H9 (cell line): ENCODE data around the gene LDB3. TPM values are rescaled to one million over a fixed set of nuclear protein-coding genes. Genes with fewer than 3 reads are reported as not detected.

Source experiments
- DNase-seq: peaks from one replicate; pipeline ENCODE4 v3.0.0-alpha.2; 2017
- H2AFZ ChIP-seq: one replicate; pipeline ENCODE4 v1.6.1; 2013; ENCODE audit warnings: mild to moderate bottlenecking, low read length, control low read depth, moderate library complexity
- H2AK5ac ChIP-seq: 2 replicates; pipeline ENCODE4 v1.6.1; 2013; ENCODE audit warnings: low read length, control low read depth, mixed read lengths; ENCODE audit not compliant: insufficient read length
- H2BK120ac ChIP-seq: one replicate; pipeline ENCODE4 v1.6.1; 2013; ENCODE audit warnings: low read depth, mild to moderate bottlenecking, low read length, control low read depth, inconsistent platforms; ENCODE audit not compliant: poor library complexity, severe bottlenecking
- H2BK12ac ChIP-seq: 2 replicates; pipeline ENCODE4 v1.6.1; 2013; ENCODE audit warnings: low read length, control low read depth, mixed read lengths, low read depth; ENCODE audit not compliant: insufficient read length
- H2BK15ac ChIP-seq: 2 replicates; pipeline ENCODE4 v1.6.1; 2013; ENCODE audit warnings: low read depth, low read length, control low read depth
- H2BK20ac ChIP-seq: one replicate; pipeline ENCODE4 v1.6.1; 2013; ENCODE audit warnings: low read depth, mild to moderate bottlenecking, low read length, control low read depth, inconsistent platforms; ENCODE audit not compliant: poor library complexity, severe bottlenecking
- H2BK5ac ChIP-seq: 2 replicates; pipeline ENCODE4 v1.6.1; 2013; ENCODE audit warnings: low read length, control low read depth, mixed read lengths; ENCODE audit not compliant: insufficient read length
- H3K14ac ChIP-seq: 2 replicates; pipeline ENCODE4 v1.6.1; 2013; ENCODE audit warnings: low read length, control low read depth; ENCODE audit not compliant: insufficient read depth
- H3K18ac ChIP-seq: 2 replicates; pipeline ENCODE4 v1.6.1; 2013; ENCODE audit warnings: low read depth, mild to moderate bottlenecking, mixed read lengths, low read length, control low read depth; ENCODE audit not compliant: insufficient read length
- H3K23ac ChIP-seq: 2 replicates; pipeline ENCODE4 v1.6.1; 2013; ENCODE audit warnings: low read length, control low read depth, mixed read lengths, low read depth; ENCODE audit not compliant: insufficient read length
- H3K23me2 ChIP-seq: 2 replicates; pipeline ENCODE4 v1.6.1; 2013; ENCODE audit warnings: low read depth, mild to moderate bottlenecking, mixed read lengths, low read length, control low read depth; ENCODE audit not compliant: insufficient read length, poor library complexity, severe bottlenecking
- H3K27ac ChIP-seq: 2 replicates; pipeline ENCODE4 v1.5.1; 2013; ENCODE audit warnings: low read length, control low read depth, mixed read lengths, low read depth; ENCODE audit not compliant: insufficient read length
- H3K27me3 ChIP-seq: 2 replicates; pipeline ENCODE4 v1.6.1; 2013; ENCODE audit warnings: low read length, control low read depth, inconsistent platforms; ENCODE audit not compliant: insufficient read depth
- H3K4ac ChIP-seq: 2 replicates; pipeline ENCODE4 v1.6.1; 2013; ENCODE audit warnings: low read depth, mild to moderate bottlenecking, control low read depth, inconsistent platforms, low read length, moderate library complexity
- H3K4me1 ChIP-seq: 2 replicates; pipeline ENCODE4 v1.6.1; 2013; ENCODE audit warnings: low read length, control low read depth, inconsistent platforms; ENCODE audit not compliant: insufficient read depth
- H3K4me2 ChIP-seq: 2 replicates; pipeline ENCODE4 v1.6.1; 2013; ENCODE audit warnings: low read length, control low read depth, mixed read lengths; ENCODE audit not compliant: insufficient read length, insufficient read depth
- H3K56ac ChIP-seq: 2 replicates; pipeline ENCODE4 v1.6.1; 2013; ENCODE audit warnings: low read depth, mild to moderate bottlenecking, mixed read lengths, low read length, control low read depth; ENCODE audit not compliant: insufficient read length
- H3K79me1 ChIP-seq: 2 replicates; pipeline ENCODE4 v1.6.1; 2013; ENCODE audit warnings: low read depth, mild to moderate bottlenecking, moderate library complexity, low read length, control low read depth, inconsistent platforms; ENCODE audit not compliant: insufficient read depth, poor library complexity, severe bottlenecking
- H3K79me2 ChIP-seq: 2 replicates; pipeline ENCODE4 v1.6.1; 2013; ENCODE audit warnings: low read length, control low read depth, inconsistent platforms; ENCODE audit not compliant: insufficient read depth
- H3K9ac ChIP-seq: 2 replicates; pipeline ENCODE4 v1.6.1; 2013; ENCODE audit warnings: low read length, control low read depth, mixed read lengths; ENCODE audit not compliant: insufficient read length; ENCODE audit errors: extremely low read depth
- H3K9me3 ChIP-seq: one replicate; pipeline ENCODE4 v1.6.1; 2013; ENCODE audit warnings: low read depth, low read length, inconsistent platforms; ENCODE audit not compliant: control insufficient read depth
- H3T11ph ChIP-seq: one replicate; pipeline ENCODE4 v1.6.1; 2013; ENCODE audit warnings: mild to moderate bottlenecking, low read length, control low read depth, inconsistent platforms
- H4K20me1 ChIP-seq: one replicate; pipeline ENCODE4 v1.6.1; 2013; ENCODE audit not compliant: control insufficient read depth, insufficient read length, insufficient read depth
- H4K5ac ChIP-seq: 2 replicates; pipeline ENCODE4 v1.6.1; 2013; ENCODE audit warnings: low read depth, mild to moderate bottlenecking, mixed read lengths, low read length, control low read depth; ENCODE audit not compliant: insufficient read length
- H4K8ac ChIP-seq: replicated peaks from 2 replicates; pipeline ENCODE4 v1.6.1; 2013; ENCODE audit warnings: low read length, control low read depth, mixed read lengths, low read depth; ENCODE audit not compliant: insufficient read length
- H4K91ac ChIP-seq: 2 replicates; pipeline ENCODE4 v1.6.1; 2013; ENCODE audit warnings: low read depth, mild to moderate bottlenecking, moderate library complexity, mixed read lengths, low read length, control low read depth; ENCODE audit not compliant: insufficient read length
- H3K27ac Mint-ChIP-seq, 3 experiments: 2 replicates in 2 of 3; 3 replicates in 1 of 3; pipeline ENCODE4 v1.8.0; 2020 to 2021; ENCODE audit warnings: mixed read lengths in 3 of 3, mild to moderate bottlenecking in 1 of 3, moderate library complexity in 1 of 3
- H3K27me3 Mint-ChIP-seq: 2 replicates; pipeline ENCODE4 v1.8.0; 2021; ENCODE audit warnings: low read depth, mild to moderate bottlenecking, moderate library complexity, mixed read lengths
- H3K36me3 Mint-ChIP-seq, 3 experiments: 2 replicates in 2 of 3; 3 replicates in 1 of 3; pipeline ENCODE4 v1.8.0; 2020 to 2021; ENCODE audit warnings: low read depth in 3 of 3, mixed read lengths in 3 of 3; ENCODE audit not compliant: insufficient read depth in 1 of 3
- H3K4me1 Mint-ChIP-seq, 2 experiments: 2 replicates each; pipeline ENCODE4 v1.8.0; 2020; ENCODE audit warnings: mixed read lengths in 2 of 2
- H3K4me3 Mint-ChIP-seq, 2 experiments: 2 replicates in 1 of 2; 3 replicates in 1 of 2; pipeline ENCODE4 v1.8.0; 2020 to 2021; ENCODE audit warnings: mild to moderate bottlenecking in 2 of 2, mixed read lengths in 2 of 2, moderate library complexity in 1 of 2
- H3K9me3 Mint-ChIP-seq, 2 experiments: 2 replicates in 1 of 2; 3 replicates in 1 of 2; pipeline ENCODE4 v1.8.0; 2020; ENCODE audit warnings: mild to moderate bottlenecking in 2 of 2, mixed read lengths in 2 of 2, moderate library complexity in 1 of 2
- CTCF ChIP-seq: fragments of 200-600 bp; sonication (generic); conservative IDR thresholded peaks from 3 replicates; pipeline ENCODE4 v1.8.0; 2021; ENCODE audit warnings: antibody characterized with exemption, mild to moderate bottlenecking
- WGBS: extraction: QIAGEN DNeasy Blood & Tissue Kit; methylation state at CpG from one replicate; pipeline ENCODE4 v1.1.7; 2013; ENCODE audit warnings: missing lambda C conversion rate, low lambda C conversion rate, mixed read lengths; ENCODE audit not compliant: insufficient read length; ENCODE audit errors: extremely low coverage; 5-methylcytosine and 5-hydroxymethylcytosine counted together
- total RNA-seq: library from RNA; stranded (reverse); gene quantifications from 2 replicates; pipeline ENCODE4 v1.2.1, GENCODE V29; 2021

The LDB3 gene
- total RNA-seq, 1 experiment from 2014 or later = 0.17 TPM

GRCh38 chr10:86682675-86683074 is 14.4 kb downstream of the LDB3 start:
- Mint-ChIP-seq H3K36me3 (no peaks in the 10 kb centered on the region), H3K27me3 (no peaks in the 10 kb centered on the region), H3K4me3 (no peak overlapping the region), H3K9me3 (no peaks in the 10 kb centered on the region), H3K27ac (no peak overlapping the region; a peak in 1 of 7 replicates), H3K4me1 (peaks cover 21 to 27% of the 10 kb centered on the region in 2 experiments)
- H3K79me2 ChIP-seq = no peaks in the 10 kb centered on the region
- no peak overlapping the region for H3T11ph ChIP-seq
- no peak overlapping the region for H3K18ac ChIP-seq
- no peak overlapping the region for H2BK120ac ChIP-seq
- no peak overlapping the region for H3K9ac ChIP-seq
- H3K4me1 ChIP-seq = no peaks in the 10 kb centered on the region; the same call in 1 of the 2 replicates
- H3K23me2 ChIP-seq = no peaks in the 10 kb centered on the region
- H2BK5ac ChIP-seq = no peak overlapping the region
- no peak overlapping the region for H4K5ac ChIP-seq
- no peak overlapping the region for H2BK15ac ChIP-seq
- H2AFZ ChIP-seq = no peak overlapping the region
- no peaks in the 10 kb centered on the region for H3K9me3 ChIP-seq
- H3K23ac ChIP-seq = no peak overlapping the region
- no peak overlapping the region for H4K91ac ChIP-seq
- no peak overlapping the region for H3K56ac ChIP-seq
- H3K14ac ChIP-seq = no peak overlapping the region
- no peaks in the 10 kb centered on the region for H3K27me3 ChIP-seq
- H3K4ac ChIP-seq = no peak overlapping the region
- no peak overlapping the region for H4K8ac ChIP-seq
- H3K4me2 ChIP-seq = no peak overlapping the region
- no peak for DNase-seq
- H2BK12ac ChIP-seq = no peak overlapping the region
- WGBS = no CpG with 5 or more reads among the region's 2 CpGs
- no peak overlapping the region for H2AK5ac ChIP-seq
- no peak for TF ChIP-seq CTCF
- no peaks in the 10 kb centered on the region for H4K20me1 ChIP-seq
- H3K27ac ChIP-seq = no peak overlapping the region
- H2BK20ac ChIP-seq = no peak overlapping the region
- H3K79me1 ChIP-seq = no peaks in the 10 kb centered on the region
